Measurements from ENCODE around the gene FHOD3. TPM values are rescaled to one million over a fixed set of nuclear protein-coding genes. Genes with fewer than 3 reads are reported as not detected.

FHOD3 gene
- total RNA-seq, 6 experiments from 2014 or later = 0.44 to 1.2 (median 0.62) TPM

GRCh38 chr18:36535202-36535935 is 237.9 kb downstream of the FHOD3 start:
- Histone ChIP-seq H3K9me3 (no peaks in the 10 kb centered on the region), H3K27ac (no peak overlapping the region), H3K36me3 (no peaks in the 10 kb centered on the region), H3K4me1 (no peaks in the 10 kb centered on the region), H3K4me3 (no peak overlapping the region), H3K27me3 (no peaks in the 10 kb centered on the region)
- ATAC-seq = no peak
- TF ChIP-seq CTCF (IDR thresholded peaks at IDR 0.05) (no peak), POLR2A (IDR thresholded peaks at IDR 0.05) (no peak)
- no peak for DNase-seq
- 83% methylated on average over 1 of the region's 2 CpGs for WGBS (ENCODE audit: insufficient coverage, low coverage, low lambda C conversion rate, missing lambda C conversion rate)
- intact Hi-C loops (cut with DNase I) = no loop called here

- no peak for ATAC-seq
- WGBS (ENCODE audit: insufficient coverage, low coverage, low lambda C conversion rate, missing lambda C conversion rate) = 51% methylated on average over 4 of the region's 4 CpGs
- H3K27me3 ChIP-seq = no peaks in the 10 kb centered on the region
- no peaks in the 10 kb centered on the region for H3K4me1 ChIP-seq
- no peak overlapping the region for H3K27ac ChIP-seq
- H3K36me3 ChIP-seq = no peaks in the 10 kb centered on the region
- no peak for DNase-seq
- intact Hi-C loops (cut with DNase I) = no loop called here
- no peaks in the 10 kb centered on the region for H3K9me3 ChIP-seq
- H3K4me3 ChIP-seq = no peak overlapping the region
- TF ChIP-seq CTCF (IDR thresholded peaks at IDR 0.05) = no peak
- TF ChIP-seq POLR2A (IDR thresholded peaks at IDR 0.05) = no peak
Observed at GRCh38 chr18:36536426-36536825, 238.9 kb downstream of the FHOD3 start.

GRCh38 chr18:36537289-36537688 is 239.8 kb downstream of the FHOD3 start:
- DNase-seq = no peak
- Histone ChIP-seq H3K27ac (no peak overlapping the region), H3K4me1 (no peaks in the 10 kb centered on the region), H3K9me3 (no peaks in the 10 kb centered on the region), H3K36me3 (no peaks in the 10 kb centered on the region), H3K27me3 (no peaks in the 10 kb centered on the region), H3K4me3 (no peak overlapping the region)
- TF ChIP-seq POLR2A (IDR thresholded peaks at IDR 0.05) (no peak), CTCF (IDR thresholded peaks at IDR 0.05) (no peak)
- intact Hi-C loops (cut with DNase I) = no loop called here
- ATAC-seq = no peak

- no peaks in the 10 kb centered on the region for H3K27me3 ChIP-seq
- H3K36me3 ChIP-seq = no peaks in the 10 kb centered on the region
- H3K4me1 ChIP-seq = no peaks in the 10 kb centered on the region
- ATAC-seq (no peak), DNase-seq (no peak)
- no peak overlapping the region for H3K4me3 ChIP-seq
- no peak overlapping the region for H3K27ac ChIP-seq
- intact Hi-C loops (cut with DNase I) = no loop called here
- H3K9me3 ChIP-seq = no peaks in the 10 kb centered on the region
- TF ChIP-seq POLR2A (IDR thresholded peaks at IDR 0.05) = no peak
- TF ChIP-seq CTCF (IDR thresholded peaks at IDR 0.05) = no peak
- WGBS (ENCODE audit: insufficient coverage, low coverage, low lambda C conversion rate, missing lambda C conversion rate) = 79% methylated on average over 5 of the region's 5 CpGs
Observed at GRCh38 chr18:36539674-36540231, 242.2 kb downstream of the FHOD3 start.
